SK-N-SH treated with all-trans-retinoic acid at 6 μM for 48 hours (cell line): Measurements from ENCODE around the gene EWSR1.

Source experiments
- ARNTL ChIP-seq: fragments of 450-650 bp; formaldehyde crosslinking; IDR thresholded peaks from 2 replicates; pipeline ENCODE4 v1.5.0; 2020; ENCODE audit warnings: low read depth, mild to moderate bottlenecking, moderate library complexity, borderline replicate concordance
- CSDC2 ChIP-seq: fragments of 250-450 bp; sonication (Bioruptor Pico); IDR thresholded peaks from 2 replicates; pipeline ENCODE4 v1.5.0; 2020; ENCODE audit warnings: mild to moderate bottlenecking, moderate library complexity
- ESRRG ChIP-seq: fragments of 250-450 bp; sonication (Bioruptor Pico); IDR thresholded peaks from 2 replicates; pipeline ENCODE4 v1.6.1; 2021; ENCODE audit warnings: mild to moderate bottlenecking
- ISL1 ChIP-seq: fragments of 250-450 bp; sonication (Bioruptor Pico); IDR thresholded peaks from 2 replicates; pipeline ENCODE4 v2.1.2; 2022; ENCODE audit warnings: mild to moderate bottlenecking, moderate library complexity
- OSR1 ChIP-seq: fragments of 250-450 bp; sonication (Bioruptor Pico); IDR thresholded peaks from 2 replicates; pipeline ENCODE4 v1.8.0; 2022; ENCODE audit warnings: moderate library complexity, mild to moderate bottlenecking, inconsistent platforms
- RARB ChIP-seq: fragments of 250-450 bp; sonication (Bioruptor Pico); IDR thresholded peaks from 2 replicates; pipeline ENCODE4 v1.8.0; 2021; ENCODE audit warnings: mild to moderate bottlenecking, moderate library complexity
- TCF4 ChIP-seq: fragments of 250-450 bp; sonication (Bioruptor Pico); IDR thresholded peaks from 2 replicates; pipeline ENCODE4 v1.8.0; 2021; ENCODE audit warnings: mild to moderate bottlenecking, moderate library complexity, borderline replicate concordance
- ZFP30 ChIP-seq: fragments of 450-650 bp; formaldehyde crosslinking; IDR thresholded peaks from 2 replicates; pipeline ENCODE4 v1.5.0; 2022; ENCODE audit warnings: mild to moderate bottlenecking, moderate library complexity
- ZNF565 ChIP-seq: fragments of 450-650 bp; formaldehyde crosslinking; conservative IDR thresholded peaks from 2 replicates; pipeline ENCODE4 v1.5.0; 2020; ENCODE audit warnings: low read depth, mild to moderate bottlenecking, moderate library complexity
- TF ChIP-seq, protein P1 (sequence below): fragments of 250-450 bp; sonication (Bioruptor Pico); IDR thresholded peaks from 2 replicates; pipeline ENCODE4 v1.5.1; 2020; ENCODE audit warnings: low read depth, mild to moderate bottlenecking, moderate library complexity
- TF ChIP-seq, protein P2 (sequence below): fragments of 250-450 bp; sonication (Bioruptor Pico); IDR thresholded peaks from 2 replicates; pipeline ENCODE4 v1.8.0; 2021; ENCODE audit warnings: low read depth, mild to moderate bottlenecking, moderate library complexity, borderline replicate concordance
- TF ChIP-seq, protein P3 (sequence below): fragments of 250-450 bp; sonication (Bioruptor Pico); IDR thresholded peaks from 2 replicates; pipeline ENCODE4 v1.5.0; 2020; ENCODE audit warnings: mild to moderate bottlenecking, moderate library complexity

DNA sequence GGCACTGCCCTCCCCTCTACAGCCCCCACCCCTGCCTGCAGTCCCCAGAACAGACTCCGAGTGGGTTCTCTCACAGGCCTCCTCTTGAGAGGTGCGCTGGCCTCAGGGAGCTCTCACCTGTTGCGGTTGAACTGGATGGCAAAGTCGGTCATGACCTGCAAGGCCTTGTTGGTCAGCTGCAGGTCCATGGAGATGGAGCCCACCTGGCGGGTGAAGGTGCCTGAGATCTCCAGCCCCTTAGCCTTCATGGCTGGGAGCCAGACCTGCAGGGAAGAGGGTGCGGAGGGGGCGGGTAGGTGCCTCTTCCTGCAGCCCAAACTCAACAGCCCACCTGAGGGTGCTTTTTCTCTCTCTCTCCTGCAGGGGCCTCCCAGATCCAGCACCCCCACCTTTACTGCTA lies 66.1 kb downstream of the EWSR1 start:
- TF ChIP-seq ZFP30 (CRISPR knock-in tag) (no peak), ZNF565 (no peak), TCF4 (CRISPR knock-in tag) (no peak), ESRRG (CRISPR knock-in tag) (no peak), ARNTL (no peak), RARB (CRISPR knock-in tag) (no peak), ISL1 (no peak), OSR1 (CRISPR knock-in tag) (no peak), CSDC2 (no peak)
- TF ChIP-seq, protein P1, sequence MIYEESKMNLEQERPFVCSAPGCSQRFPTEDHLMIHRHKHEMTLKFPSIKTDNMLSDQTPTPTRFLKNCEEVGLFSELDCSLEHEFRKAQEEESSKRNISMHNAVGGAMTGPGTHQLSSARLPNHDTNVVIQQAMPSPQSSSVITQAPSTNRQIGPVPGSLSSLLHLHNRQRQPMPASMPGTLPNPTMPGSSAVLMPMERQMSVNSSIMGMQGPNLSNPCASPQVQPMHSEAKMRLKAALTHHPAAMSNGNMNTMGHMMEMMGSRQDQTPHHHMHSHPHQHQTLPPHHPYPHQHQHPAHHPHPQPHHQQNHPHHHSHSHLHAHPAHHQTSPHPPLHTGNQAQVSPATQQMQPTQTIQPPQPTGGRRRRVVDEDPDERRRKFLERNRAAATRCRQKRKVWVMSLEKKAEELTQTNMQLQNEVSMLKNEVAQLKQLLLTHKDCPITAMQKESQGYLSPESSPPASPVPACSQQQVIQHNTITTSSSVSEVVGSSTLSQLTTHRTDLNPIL: no peak
- TF ChIP-seq, protein P2, sequence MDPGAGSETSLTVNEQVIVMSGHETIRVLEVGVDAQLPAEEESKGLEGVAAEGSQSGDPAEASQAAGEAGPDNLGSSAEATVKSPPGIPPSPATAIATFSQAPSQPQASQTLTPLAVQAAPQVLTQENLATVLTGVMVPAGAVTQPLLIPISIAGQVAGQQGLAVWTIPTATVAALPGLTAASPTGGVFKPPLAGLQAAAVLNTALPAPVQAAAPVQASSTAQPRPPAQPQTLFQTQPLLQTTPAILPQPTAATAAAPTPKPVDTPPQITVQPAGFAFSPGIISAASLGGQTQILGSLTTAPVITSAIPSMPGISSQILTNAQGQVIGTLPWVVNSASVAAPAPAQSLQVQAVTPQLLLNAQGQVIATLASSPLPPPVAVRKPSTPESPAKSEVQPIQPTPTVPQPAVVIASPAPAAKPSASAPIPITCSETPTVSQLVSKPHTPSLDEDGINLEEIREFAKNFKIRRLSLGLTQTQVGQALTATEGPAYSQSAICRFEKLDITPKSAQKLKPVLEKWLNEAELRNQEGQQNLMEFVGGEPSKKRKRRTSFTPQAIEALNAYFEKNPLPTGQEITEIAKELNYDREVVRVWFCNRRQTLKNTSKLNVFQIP (CRISPR knock-in tag): no peak
- TF ChIP-seq, protein P3, sequence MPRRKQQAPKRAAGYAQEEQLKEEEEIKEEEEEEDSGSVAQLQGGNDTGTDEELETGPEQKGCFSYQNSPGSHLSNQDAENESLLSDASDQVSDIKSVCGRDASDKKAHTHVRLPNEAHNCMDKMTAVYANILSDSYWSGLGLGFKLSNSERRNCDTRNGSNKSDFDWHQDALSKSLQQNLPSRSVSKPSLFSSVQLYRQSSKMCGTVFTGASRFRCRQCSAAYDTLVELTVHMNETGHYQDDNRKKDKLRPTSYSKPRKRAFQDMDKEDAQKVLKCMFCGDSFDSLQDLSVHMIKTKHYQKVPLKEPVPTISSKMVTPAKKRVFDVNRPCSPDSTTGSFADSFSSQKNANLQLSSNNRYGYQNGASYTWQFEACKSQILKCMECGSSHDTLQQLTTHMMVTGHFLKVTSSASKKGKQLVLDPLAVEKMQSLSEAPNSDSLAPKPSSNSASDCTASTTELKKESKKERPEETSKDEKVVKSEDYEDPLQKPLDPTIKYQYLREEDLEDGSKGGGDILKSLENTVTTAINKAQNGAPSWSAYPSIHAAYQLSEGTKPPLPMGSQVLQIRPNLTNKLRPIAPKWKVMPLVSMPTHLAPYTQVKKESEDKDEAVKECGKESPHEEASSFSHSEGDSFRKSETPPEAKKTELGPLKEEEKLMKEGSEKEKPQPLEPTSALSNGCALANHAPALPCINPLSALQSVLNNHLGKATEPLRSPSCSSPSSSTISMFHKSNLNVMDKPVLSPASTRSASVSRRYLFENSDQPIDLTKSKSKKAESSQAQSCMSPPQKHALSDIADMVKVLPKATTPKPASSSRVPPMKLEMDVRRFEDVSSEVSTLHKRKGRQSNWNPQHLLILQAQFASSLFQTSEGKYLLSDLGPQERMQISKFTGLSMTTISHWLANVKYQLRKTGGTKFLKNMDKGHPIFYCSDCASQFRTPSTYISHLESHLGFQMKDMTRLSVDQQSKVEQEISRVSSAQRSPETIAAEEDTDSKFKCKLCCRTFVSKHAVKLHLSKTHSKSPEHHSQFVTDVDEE (CRISPR knock-in tag): no peak
